HCT116 (cell line): ENCODE measurements around the gene KRT6A. TPM values are rescaled to one million over a fixed set of nuclear protein-coding genes. Genes with fewer than 3 reads are reported as not detected.
"Not testable (repeated sequence)": the region's sequence is repeated elsewhere in the genome, so short reads cannot be mapped to it uniquely, and the experiment has no call there.

Source experiments
- ATAC-seq: fragments of 200-7000 bp; cut with Tn5 transposase; 2 replicates; pipeline ENCODE4 v1.9.1; 2020; ENCODE audit warnings: mild to moderate bottlenecking, moderate library complexity
- BruUV-seq: library from RNA; stranded (reverse); fragments of 400-500 nt; replicated peaks from 2 replicates; lab custom pipeline; 2021; lab: Mats Ljungman, UMichigan
- CTCF ChIA-PET: fragments of 300-600 bp; sonication (Branson Sonifier 250); formaldehyde crosslinking; loops from one replicate; lab custom pipeline; 2021; ENCODE audit warnings: antibody characterized with exemption; lab: Charles Lee
- POLR2A ChIA-PET: fragments of 300-600, 350-600 bp; sonication (Branson Sonifier 250); formaldehyde crosslinking; loops from one replicate; lab custom pipeline; 2021; ENCODE audit warnings: antibody characterized with exemption; lab: Charles Lee
- RAD21 ChIA-PET, 2 experiments: fragments of 300-600 bp; sonication (Branson Sonifier 250); formaldehyde crosslinking; loops; one replicate each; lab custom pipeline; 2023; ENCODE audit warnings: low total read pairs in 2 of 2; ENCODE audit not compliant: uncharacterized antibody in 2 of 2, unreplicated experiment in 2 of 2, low non-redundant PET in 1 of 2; lab: Charles Lee
- DNase-seq: peaks from one replicate; pipeline ENCODE4 v3.0.0-alpha.2; 2010; ENCODE audit warnings: low read depth, low spot score
- H2AFZ ChIP-seq: fragments of 200-600 bp; shearing (Covaris generic), sonication (generic); 2 replicates; pipeline ENCODE4 v1.6.1; 2017; ENCODE audit warnings: low read depth, mixed run types, mixed read lengths, antibody characterized with exemption, low read length; ENCODE audit not compliant: poor library complexity, severe bottlenecking
- H3K27ac ChIP-seq: 2 replicates; pipeline ENCODE4 v1.5.1; 2012; ENCODE audit warnings: low read depth, low read length
- H3K27me3 ChIP-seq: fragments of 200-600 bp; sonication (generic); 2 replicates; pipeline ENCODE4 v1.6.1; 2016; ENCODE audit warnings: mixed run types, low read length, mixed read lengths; ENCODE audit not compliant: insufficient read depth
- H3K36me3 ChIP-seq, 2 experiments: fragments of 200-500 bp in 1 of 2; fragments of 200-600 bp in 1 of 2; sonication (Bioruptor generic) in 1 of 2; sonication (generic) in 1 of 2; 2 replicates each; pipeline versions ENCODE4 v1.5.1 to v1.6.1; 2014 to 2016; ENCODE audit warnings: low read length in 2 of 2, inconsistent platforms in 1 of 2, mixed read lengths in 1 of 2, mixed run types in 1 of 2; ENCODE audit not compliant: insufficient read depth in 2 of 2, control insufficient read depth in 1 of 2
- H3K4me1 ChIP-seq, 2 experiments: fragments of 200-600 bp in 1 of 2; sonication (generic) in 1 of 2; 2 replicates each; pipeline versions ENCODE4 v1.5.1 to v1.6.1; 2012 to 2017; ENCODE audit warnings: low read length in 2 of 2, inconsistent platforms in 1 of 2, mild to moderate bottlenecking in 1 of 2, mixed read lengths in 1 of 2, mixed run types in 1 of 2, moderate library complexity in 1 of 2; ENCODE audit not compliant: insufficient read depth in 2 of 2, control insufficient read depth in 1 of 2
- H3K4me2 ChIP-seq: fragments of 200-600 bp; sonication (generic); 2 replicates; pipeline ENCODE4 v1.6.1; 2017; ENCODE audit warnings: mixed run types, low read length, mixed read lengths
- H3K4me3 ChIP-seq, 2 experiments: fragments of 200-600 bp in 1 of 2; sonication (generic) in 1 of 2; replicated peaks in 1 of 2; 2 replicates each; pipeline ENCODE4 v1.5.1; 2011 to 2016; ENCODE audit warnings: low read length in 2 of 2, control low read depth in 1 of 2, low read depth in 1 of 2, mild to moderate bottlenecking in 1 of 2, mixed read lengths in 1 of 2, mixed run types in 1 of 2
- H3K79me2 ChIP-seq: fragments of 200-600 bp; sonication (generic); 2 replicates; pipeline ENCODE4 v1.6.1; 2017; ENCODE audit warnings: mild to moderate bottlenecking, mixed run types, low read length, moderate library complexity, mixed read lengths; ENCODE audit not compliant: insufficient read depth
- H3K9ac ChIP-seq: fragments of 200-600 bp; sonication (generic); 2 replicates; pipeline ENCODE4 v1.6.1; 2016; ENCODE audit warnings: low read length, mixed read lengths
- H3K9me2 ChIP-seq: fragments of 200-600 bp; sonication (generic), shearing (Covaris generic); 2 replicates; pipeline ENCODE4 v1.6.1; 2017; ENCODE audit warnings: mixed run types, mild to moderate bottlenecking, moderate library complexity; ENCODE audit not compliant: insufficient read depth
- H3K9me3 ChIP-seq, 2 experiments: fragments of 200-500 bp in 1 of 2; fragments of 200-600 bp in 1 of 2; sonication (Bioruptor generic) in 1 of 2; sonication (generic) in 1 of 2; 2 replicates each; pipeline ENCODE4 v1.6.1; 2014 to 2017; ENCODE audit warnings: low read length in 2 of 2, mixed read lengths in 2 of 2, inconsistent platforms in 1 of 2, low read depth in 1 of 2, mild to moderate bottlenecking in 1 of 2, mixed run types in 1 of 2, moderate library complexity in 1 of 2; ENCODE audit not compliant: control insufficient read depth in 1 of 2, insufficient read depth in 1 of 2
- H4K20me1 ChIP-seq: fragments of 200-600 bp; sonication (generic), shearing (Covaris generic); 2 replicates; pipeline ENCODE4 v1.6.1; 2017; ENCODE audit warnings: mixed run types, mild to moderate bottlenecking, moderate library complexity; ENCODE audit not compliant: insufficient read depth
- ELF1 ChIP-seq: IDR thresholded peaks from 2 replicates; pipeline ENCODE4 v1.6.1; 2012; ENCODE audit warnings: low read depth, borderline replicate concordance
- EZH2 ChIP-seq: fragments of 200-600 bp; sonication (generic); IDR thresholded peaks from 2 replicates; pipeline ENCODE4 v1.6.1; 2017; ENCODE audit warnings: antibody characterized with exemption, mixed run types
- FOSL1 ChIP-seq: IDR thresholded peaks from 2 replicates; pipeline ENCODE4 v1.6.1; 2012; ENCODE audit warnings: low read depth
- RAD21 ChIP-seq: IDR thresholded peaks from 2 replicates; pipeline ENCODE4 v1.6.1; 2012; ENCODE audit warnings: low read depth, mild to moderate bottlenecking
- SP1 ChIP-seq: IDR thresholded peaks from 2 replicates; pipeline ENCODE4 v1.6.1; 2012; ENCODE audit warnings: low read depth
- TCF7L2 ChIP-seq: IDR thresholded peaks from 2 replicates; pipeline ENCODE4 v1.7.0; 2011; ENCODE audit warnings: borderline replicate concordance, inconsistent platforms; ENCODE audit not compliant: insufficient read depth, insufficient read length; ENCODE audit errors: extremely low read depth
- intact Hi-C: fragments of 100-400 bp; cut with micrococcal nuclease; formaldehyde crosslinking; loops from 2 replicates; pipeline ENCODE4 v1.10.0; 2022
- total RNA-seq: library from RNA; stranded (reverse); gene quantifications from one replicate; pipeline ENCODE4 v1.2.1, GENCODE V29; 2021; ENCODE audit not compliant: unreplicated experiment
- TF ChIP-seq, protein P1 (sequence below): IDR thresholded peaks from 2 replicates; pipeline ENCODE4 v1.6.1; 2011; ENCODE audit warnings: mild to moderate bottlenecking, low read length, moderate library complexity; ENCODE audit not compliant: insufficient replicate concordance; ENCODE audit errors: extremely low read depth
- TF ChIP-seq, protein P2 (sequence below): IDR thresholded peaks from 2 replicates; pipeline ENCODE4 v1.6.1; 2012
- TF ChIP-seq, protein P3 (sequence below): IDR thresholded peaks from 2 replicates; pipeline ENCODE4 v1.6.1; 2012; ENCODE audit warnings: low read depth

The KRT6A gene
- total RNA-seq, 1 experiment from 2014 or later = 0.66 TPM

DNA sequence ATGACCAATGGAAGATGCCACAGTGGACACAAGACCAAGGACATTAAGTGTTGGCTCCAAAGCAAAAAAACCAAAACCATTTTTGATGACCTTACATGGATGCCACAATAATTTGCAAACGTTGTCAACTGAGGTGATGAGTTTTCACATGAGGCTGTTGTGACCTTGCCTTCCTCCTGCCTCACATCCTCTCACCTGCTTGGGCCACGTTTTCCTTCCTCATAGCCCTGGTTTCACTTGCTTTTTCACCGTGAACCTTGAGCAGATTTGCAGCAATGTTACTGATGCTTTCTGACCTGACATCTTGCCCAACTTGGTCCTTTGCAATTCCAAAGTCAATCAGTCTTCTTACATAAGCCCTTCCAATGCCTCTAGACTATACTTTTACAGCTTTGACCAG lies 44.8 kb downstream of the KRT6A start (continued):
- TF ChIP-seq, protein P1, sequence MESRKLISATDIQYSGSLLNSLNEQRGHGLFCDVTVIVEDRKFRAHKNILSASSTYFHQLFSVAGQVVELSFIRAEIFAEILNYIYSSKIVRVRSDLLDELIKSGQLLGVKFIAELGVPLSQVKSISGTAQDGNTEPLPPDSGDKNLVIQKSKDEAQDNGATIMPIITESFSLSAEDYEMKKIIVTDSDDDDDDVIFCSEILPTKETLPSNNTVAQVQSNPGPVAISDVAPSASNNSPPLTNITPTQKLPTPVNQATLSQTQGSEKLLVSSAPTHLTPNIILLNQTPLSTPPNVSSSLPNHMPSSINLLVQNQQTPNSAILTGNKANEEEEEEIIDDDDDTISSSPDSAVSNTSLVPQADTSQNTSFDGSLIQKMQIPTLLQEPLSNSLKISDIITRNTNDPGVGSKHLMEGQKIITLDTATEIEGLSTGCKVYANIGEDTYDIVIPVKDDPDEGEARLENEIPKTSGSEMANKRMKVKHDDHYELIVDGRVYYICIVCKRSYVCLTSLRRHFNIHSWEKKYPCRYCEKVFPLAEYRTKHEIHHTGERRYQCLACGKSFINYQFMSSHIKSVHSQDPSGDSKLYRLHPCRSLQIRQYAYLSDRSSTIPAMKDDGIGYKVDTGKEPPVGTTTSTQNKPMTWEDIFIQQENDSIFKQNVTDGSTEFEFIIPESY = no peak
- no peak for TF ChIP-seq TCF7L2

DNA sequence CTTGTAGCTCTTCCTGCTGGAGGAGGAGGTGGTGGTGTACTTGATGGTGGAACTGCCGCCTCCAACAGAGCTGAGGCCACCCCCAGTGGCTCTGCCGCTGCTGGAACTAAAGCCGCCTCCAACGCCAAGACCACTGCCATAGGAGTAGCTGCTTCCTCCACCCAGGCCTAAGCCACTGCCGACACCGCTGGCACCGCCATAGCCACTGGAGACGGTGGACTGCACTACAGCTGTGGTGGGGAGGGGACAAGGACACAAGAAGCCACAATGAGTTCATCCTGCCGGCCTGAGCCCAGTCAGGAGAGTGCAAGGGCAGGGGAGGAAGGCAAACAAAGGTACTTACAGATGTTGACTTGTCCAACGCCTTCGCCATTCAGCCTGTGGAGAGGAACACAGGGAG lies 45.9 kb downstream of the KRT6A start:
- H4K20me1 ChIP-seq, DNase-seq, H3K27me3 ChIP-seq, H3K4me2 ChIP-seq, H3K79me2 ChIP-seq, H3K9ac ChIP-seq, intact Hi-C loops, H3K27ac ChIP-seq, BruUV-seq, ATAC-seq, H2AFZ ChIP-seq, H3K9me3 ChIP-seq, POLR2A ChIA-PET, H3K4me3 ChIP-seq, RAD21 ChIA-PET, H3K36me3 ChIP-seq, CTCF ChIA-PET, H3K9me2 ChIP-seq: not testable (repeated sequence)
- H3K4me1 ChIP-seq = peaks cover 10 to 24% of the 10 kb centered on the region in 2 experiments

DNA sequence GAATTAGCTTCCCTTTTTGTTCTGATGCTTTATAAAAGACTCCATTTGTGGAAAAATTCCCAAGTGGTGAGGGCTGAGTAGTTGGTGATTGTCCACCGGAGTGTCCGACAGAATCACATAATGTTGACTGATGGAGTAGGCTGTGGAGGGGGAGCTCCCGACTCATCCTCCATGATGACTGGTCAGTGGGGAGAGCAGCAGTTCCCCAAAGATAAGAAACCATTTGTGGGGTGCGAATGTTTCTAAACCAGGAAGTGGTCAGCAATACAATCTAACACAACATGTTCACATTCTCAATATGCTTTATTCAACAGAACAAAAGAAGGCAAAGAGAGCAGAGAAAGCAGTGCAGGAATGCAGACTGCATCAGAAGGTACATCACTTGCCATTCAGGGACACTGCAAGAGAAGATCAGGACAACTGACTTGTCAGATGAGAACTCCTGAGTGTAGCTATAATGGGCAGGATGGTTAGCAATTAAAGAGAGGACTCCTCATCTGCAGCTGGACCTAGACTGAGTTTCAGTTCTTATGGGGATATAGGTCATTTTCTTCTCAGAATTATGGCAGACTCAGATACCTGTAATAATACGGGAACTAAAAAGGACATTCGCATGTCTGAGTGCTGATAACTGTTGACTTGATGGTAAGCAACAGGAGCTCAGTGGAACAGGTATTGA lies 46.6 kb downstream of the KRT6A start:
- intact Hi-C loops = no loop called here
- H3K4me1 ChIP-seq = peaks cover 16 to 31% of the 10 kb centered on the region in 2 experiments
- BruUV-seq = no TSS peak
- H3K27me3 ChIP-seq = no peaks in the 10 kb centered on the region
- no peak overlapping the region for H3K9ac ChIP-seq
- ATAC-seq (no peak), DNase-seq (no peak)
- no peaks in the 10 kb centered on the region for H3K9me2 ChIP-seq
- no peak overlapping the region for H3K27ac ChIP-seq
- no peaks in the 10 kb centered on the region for H3K36me3 ChIP-seq
- H3K4me3 ChIP-seq = no peak overlapping the region
- CTCF ChIA-PET = no interaction called here
- no peak overlapping the region for H2AFZ ChIP-seq
- H3K9me3 ChIP-seq = no peaks in the 10 kb centered on the region
- no peaks in the 10 kb centered on the region for H3K79me2 ChIP-seq
- no peak overlapping the region for H3K4me2 ChIP-seq
- POLR2A ChIA-PET = no interaction called here
- RAD21 ChIA-PET = no interaction called here
- no peaks in the 10 kb centered on the region for H4K20me1 ChIP-seq
- TF ChIP-seq ELF1 (no peak), TCF7L2 (no peak), FOSL1 (no peak), RAD21 (no peak), SP1 (no peak), EZH2 (no peak)
- TF ChIP-seq, protein P2, sequence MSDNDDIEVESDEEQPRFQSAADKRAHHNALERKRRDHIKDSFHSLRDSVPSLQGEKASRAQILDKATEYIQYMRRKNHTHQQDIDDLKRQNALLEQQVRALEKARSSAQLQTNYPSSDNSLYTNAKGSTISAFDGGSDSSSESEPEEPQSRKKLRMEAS = no peak
- TF ChIP-seq, protein P3, sequence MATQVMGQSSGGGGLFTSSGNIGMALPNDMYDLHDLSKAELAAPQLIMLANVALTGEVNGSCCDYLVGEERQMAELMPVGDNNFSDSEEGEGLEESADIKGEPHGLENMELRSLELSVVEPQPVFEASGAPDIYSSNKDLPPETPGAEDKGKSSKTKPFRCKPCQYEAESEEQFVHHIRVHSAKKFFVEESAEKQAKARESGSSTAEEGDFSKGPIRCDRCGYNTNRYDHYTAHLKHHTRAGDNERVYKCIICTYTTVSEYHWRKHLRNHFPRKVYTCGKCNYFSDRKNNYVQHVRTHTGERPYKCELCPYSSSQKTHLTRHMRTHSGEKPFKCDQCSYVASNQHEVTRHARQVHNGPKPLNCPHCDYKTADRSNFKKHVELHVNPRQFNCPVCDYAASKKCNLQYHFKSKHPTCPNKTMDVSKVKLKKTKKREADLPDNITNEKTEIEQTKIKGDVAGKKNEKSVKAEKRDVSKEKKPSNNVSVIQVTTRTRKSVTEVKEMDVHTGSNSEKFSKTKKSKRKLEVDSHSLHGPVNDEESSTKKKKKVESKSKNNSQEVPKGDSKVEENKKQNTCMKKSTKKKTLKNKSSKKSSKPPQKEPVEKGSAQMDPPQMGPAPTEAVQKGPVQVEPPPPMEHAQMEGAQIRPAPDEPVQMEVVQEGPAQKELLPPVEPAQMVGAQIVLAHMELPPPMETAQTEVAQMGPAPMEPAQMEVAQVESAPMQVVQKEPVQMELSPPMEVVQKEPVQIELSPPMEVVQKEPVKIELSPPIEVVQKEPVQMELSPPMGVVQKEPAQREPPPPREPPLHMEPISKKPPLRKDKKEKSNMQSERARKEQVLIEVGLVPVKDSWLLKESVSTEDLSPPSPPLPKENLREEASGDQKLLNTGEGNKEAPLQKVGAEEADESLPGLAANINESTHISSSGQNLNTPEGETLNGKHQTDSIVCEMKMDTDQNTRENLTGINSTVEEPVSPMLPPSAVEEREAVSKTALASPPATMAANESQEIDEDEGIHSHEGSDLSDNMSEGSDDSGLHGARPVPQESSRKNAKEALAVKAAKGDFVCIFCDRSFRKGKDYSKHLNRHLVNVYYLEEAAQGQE = no peak
